Adrenal gland (tissue), 12 donors: ENCODE data around the gene OSCP1. TPM values are rescaled to one million over a fixed set of nuclear protein-coding genes. Genes with fewer than 3 reads are reported as not detected.

Experiments used
- DNase-seq, 7 donors: peaks; one replicate each; pipeline ENCODE4 v3.0.0-alpha.2; 2019 to 2020
- H3K27ac ChIP-seq, 5 donors: fragments of 200-600 bp; sonication (generic) in 4 of 5; 1 replicate in 3 of 5; 2 replicates in 2 of 5; pipeline versions ENCODE4 v1.5.1 to v1.8.0; 2016 to 2020; ENCODE audit warnings: mild to moderate bottlenecking in 1 of 5
- H3K27me3 ChIP-seq: fragments of 200-600 bp; 2 replicates; pipeline ENCODE4 v1.8.0; 2021
- H3K36me3 ChIP-seq, 2 donors: fragments of 200-600 bp; replicated peaks in 1 of 2; 1 replicate in 1 of 2; 2 replicates in 1 of 2; pipeline versions ENCODE4 v1.5.1 to v1.8.0; 2018 to 2022
- H3K4me1 ChIP-seq, 2 donors: fragments of 200-600 bp; replicated peaks in 1 of 2; 1 replicate in 1 of 2; 2 replicates in 1 of 2; pipeline versions ENCODE4 v1.5.1 to v1.8.0; 2018 to 2021
- H3K4me3 ChIP-seq, 4 donors: fragments of 200-600 bp; sonication (generic) in 3 of 4; one replicate each; pipeline ENCODE4 v1.5.1; 2016 to 2018
- H3K9me3 ChIP-seq, 3 donors: fragments of 200-600 bp; sonication (generic) in 1 of 3; replicated peaks in 1 of 3; 1 replicate in 2 of 3; 2 replicates in 1 of 3; pipeline versions ENCODE4 v1.5.1 to v1.8.0; 2016 to 2021
- CTCF ChIP-seq, 6 experiments: fragments of 450-650 bp in 4 of 6; fragments of 200-600 bp in 2 of 6; sonication (generic) in 1 of 6; IDR thresholded peaks; 1 replicate in 5 of 6; 2 replicates in 1 of 6; pipeline versions ENCODE4 v1.5.1 to v1.8.0; 2016 to 2021; ENCODE audit warnings: antibody characterized with exemption in 6 of 6, mild to moderate bottlenecking in 2 of 6, moderate library complexity in 1 of 6
- POLR2A ChIP-seq, 2 donors: fragments of 450-650 bp; IDR thresholded peaks; one replicate each; pipeline ENCODE4 v1.6.1; 2017; ENCODE audit warnings: antibody characterized with exemption in 2 of 2, mild to moderate bottlenecking in 2 of 2, moderate library complexity in 1 of 2
- WGBS, 4 donors: extraction: QIAGEN DNeasy Blood & Tissue Kit in 2 of 4; methylation state at CpG; one replicate each; pipeline versions ENCODE4 v1.1.5 to v1.1.7; 2013 to 2017; 5-methylcytosine and 5-hydroxymethylcytosine counted together
- intact Hi-C, 2 donors: fragments of 100-400 bp; cut with DNase I; formaldehyde crosslinking; loops; one replicate each; pipeline versions ENCODE4 v1.14.1 to v1.15.0; 2022 to 2023
- polyA plus RNA-seq, 3 donors: library from polyadenylated mRNA; stranded (reverse); fragments of 200-250 nt in 2 of 3; fragments of 350-450 nt in 1 of 3; fragmentation: Illumina TruSeq in 1 of 3; extraction: RNeasy Lipid Tissue Mini Kit (QIAGEN cat#74804) in 1 of 3; gene quantifications; one replicate each; pipeline ENCODE4 v1.2.3, GENCODE V29; 2013 to 2014
- total RNA-seq, 9 donors: library from RNA; depleted of rRNA in 4 of 9; stranded (reverse); fragments of >200 nt in 4 of 9; fragments of 120-200 nt in 1 of 9; fragmentation: NEBNext Ultra II Directional in 1 of 9; extraction: Animal tissue kit (Norgen Biotek cat#: 25700) in 1 of 9; gene quantifications; one replicate each; pipeline versions ENCODE4 v1.1.0 to v1.2.4, GENCODE V29; 2013 to 2023
- donor health status: healthy with polysubstance abuse.
- donor health status: Bipolar disorder and iron deficiency.
- donor health status: DM: yes; HTN: yes; CAD: no.
- donor health status: DM: no; HTN: no; CAD: no.
- donor health status: DM: no; HTN: no; CAD: no.
- donor health status: DM: yes; HTN: yes; CAD: no.

OSCP1 gene
- total and polyA plus RNA-seq, 12 donors, result 5.5 to 29.9 (median 11.6) TPM

GRCh38 chr1:36476945-36477344 lies 26.7 kb upstream of the OSCP1 start:
- TF ChIP-seq POLR2A (IDR thresholded peaks at IDR 0.05) (no peak), CTCF (IDR thresholded peaks at IDR 0.05) (no peak)
- no peaks in the 10 kb centered on the region for H3K4me1 ChIP-seq
- intact Hi-C loops, result no loop called here
- H3K4me3 ChIP-seq, result no peak overlapping the region
- H3K36me3 ChIP-seq, result no peaks in the 10 kb centered on the region
- 77 to 87% (median 82%) methylated on average over 5 of the region's 5 CpGs for WGBS, 4 donors
- H3K9me3 ChIP-seq, result no peaks in the 10 kb centered on the region
- no peak overlapping the region for H3K27ac ChIP-seq
- no peaks in the 10 kb centered on the region for H3K27me3 ChIP-seq
- no peak for DNase-seq

- no peak overlapping the region for H3K4me3 ChIP-seq
- no peak for TF ChIP-seq CTCF (IDR thresholded peaks at IDR 0.05)
- no peak for TF ChIP-seq POLR2A (IDR thresholded peaks at IDR 0.05)
- H3K27me3 ChIP-seq, result no peaks in the 10 kb centered on the region
- H3K27ac ChIP-seq, result no peak overlapping the region
- intact Hi-C loops, result no loop called here
- no peak for DNase-seq
- no peaks in the 10 kb centered on the region for H3K9me3 ChIP-seq
- H3K36me3 ChIP-seq, result no peaks in the 10 kb centered on the region
- no peaks in the 10 kb centered on the region for H3K4me1 ChIP-seq
- WGBS, 4 donors, result 79 to 90% (median 84%) methylated on average over 7 of the region's 7 CpGs
Measured at GRCh38 chr1:36475910-36476604, 25.8 kb upstream of the OSCP1 start.

GRCh38 chr1:36475341-36475740 lies 25.1 kb upstream of the OSCP1 start:
- no peaks in the 10 kb centered on the region for H3K27me3 ChIP-seq
- 56 to 70% (median 68%) methylated on average over 5 to 9 of the region's 9 CpGs for WGBS, 4 donors
- H3K9me3 ChIP-seq, result no peaks in the 10 kb centered on the region
- H3K27ac ChIP-seq, result no peak overlapping the region
- no peaks in the 10 kb centered on the region for H3K4me1 ChIP-seq
- intact Hi-C loops, result no loop called here
- no peak overlapping the region for H3K4me3 ChIP-seq
- TF ChIP-seq CTCF (IDR thresholded peaks at IDR 0.05) (no peak), POLR2A (IDR thresholded peaks at IDR 0.05) (no peak)
- no peak for DNase-seq
- no peaks in the 10 kb centered on the region for H3K36me3 ChIP-seq

- WGBS, 4 donors, result 82 to 89% (median 86%) methylated on average over 5 to 6 of the region's 6 CpGs
- intact Hi-C loops, result no loop called here
- Histone ChIP-seq H3K4me1 (no peaks in the 10 kb centered on the region), H3K4me3 (no peak overlapping the region), H3K36me3 (no peaks in the 10 kb centered on the region), H3K27ac (no peak overlapping the region), H3K9me3 (no peaks in the 10 kb centered on the region), H3K27me3 (no peaks in the 10 kb centered on the region)
- TF ChIP-seq CTCF (IDR thresholded peaks at IDR 0.05), result no peak
- DNase-seq, result no peak
Measured at GRCh38 chr1:36472656-36473055, 22.4 kb upstream of the OSCP1 start.
